IMR-90 (cell line): ENCODE results near the gene AMOTL1. TPM values are rescaled to one million over a fixed set of nuclear protein-coding genes. Genes with fewer than 3 reads are reported as not detected.
A peak's percentile ranks its signal among the peaks of the same experiment; 100 is the strongest.

Experiments used
- ATAC-seq: fragments of 200-7000 bp; cut with Tn5 transposase; 2 replicates; pipeline ENCODE4 v1.9.1; 2020; ENCODE audit warnings: low read depth, mild to moderate bottlenecking, moderate library complexity
- BruUV-seq: library from RNA; stranded (reverse); fragments of 400-500 nt; replicated peaks from 2 replicates; lab custom pipeline; 2021; lab: Mats Ljungman, UMichigan
- CTCF ChIA-PET: fragments of 300-600 bp; formaldehyde crosslinking; extraction: SDS; loops from one replicate; lab custom pipeline; 2021; ENCODE audit warnings: antibody characterized with exemption; lab: Yijun Ruan, JAX
- POLR2A ChIA-PET: fragments of 300-600 bp; sonication (Branson Sonifier 250); formaldehyde crosslinking; loops from one replicate; lab custom pipeline; 2022; ENCODE audit warnings: antibody characterized with exemption; ENCODE audit not compliant: unreplicated experiment; lab: Charles Lee
- DNase-seq: peaks from one replicate; pipeline ENCODE4 v3.0.0; 2013
- H2AFZ ChIP-seq: replicated peaks from 2 replicates; pipeline ENCODE3; 2013; ENCODE audit warnings: low read length, mild to moderate bottlenecking; ENCODE audit not compliant: poor library complexity
- H2AK5ac ChIP-seq: 2 replicates; pipeline ENCODE4 v1.6.1; 2013; ENCODE audit warnings: low read depth, low read length, inconsistent platforms
- H2AK9ac ChIP-seq: replicated peaks from 2 replicates; pipeline ENCODE3; 2013; ENCODE audit warnings: mild to moderate bottlenecking, low read depth, low read length, moderate library complexity; ENCODE audit not compliant: poor library complexity
- H2BK120ac ChIP-seq: 2 replicates; pipeline ENCODE4 v1.6.1; 2013; ENCODE audit warnings: low read depth, low read length, inconsistent platforms
- H2BK15ac ChIP-seq: 3 replicates; pipeline ENCODE4 v1.6.1; 2013; ENCODE audit warnings: low read depth, low read length, inconsistent platforms
- H2BK20ac ChIP-seq: 2 replicates; pipeline ENCODE4 v1.6.1; 2013; ENCODE audit warnings: low read depth, mild to moderate bottlenecking, inconsistent platforms, low read length, moderate library complexity
- H2BK5ac ChIP-seq: 2 replicates; pipeline ENCODE4 v1.6.1; 2013; ENCODE audit warnings: mild to moderate bottlenecking, low read depth, low read length, inconsistent platforms; ENCODE audit not compliant: poor library complexity, severe bottlenecking
- H3K14ac ChIP-seq: replicated peaks from 2 replicates; pipeline ENCODE4 v1.6.1; 2013; ENCODE audit warnings: low read depth, low read length, inconsistent platforms
- H3K18ac ChIP-seq: 2 replicates; pipeline ENCODE4 v1.6.1; 2013; ENCODE audit warnings: low read depth, low read length, control low read depth
- H3K23ac ChIP-seq: 2 replicates; pipeline ENCODE4 v1.6.1; 2013; ENCODE audit warnings: low read depth, low read length, inconsistent platforms
- H3K27ac ChIP-seq: 2 replicates; pipeline ENCODE4 v1.5.1; 2013; ENCODE audit warnings: mild to moderate bottlenecking, control low read depth, low read length; ENCODE audit not compliant: insufficient read depth
- H3K27me3 ChIP-seq: 2 replicates; pipeline ENCODE4 v1.6.1; 2013; ENCODE audit warnings: low read length; ENCODE audit not compliant: control insufficient read depth, insufficient read depth
- H3K36me3 ChIP-seq: 2 replicates; pipeline ENCODE4 v1.6.1; 2013; ENCODE audit warnings: low read length, mixed read lengths; ENCODE audit not compliant: control insufficient read depth, insufficient read depth
- H3K4ac ChIP-seq: 2 replicates; pipeline ENCODE4 v1.6.1; 2013; ENCODE audit warnings: low read depth, low read length, inconsistent platforms
- H3K4me1 ChIP-seq: 2 replicates; pipeline ENCODE4 v1.6.1; 2013; ENCODE audit warnings: low read length, mixed read lengths; ENCODE audit not compliant: control insufficient read depth, insufficient read depth
- H3K4me2 ChIP-seq: 2 replicates; pipeline ENCODE4 v1.6.1; 2013; ENCODE audit warnings: low read depth, mild to moderate bottlenecking, control low read depth, low read length, moderate library complexity
- H3K4me3 ChIP-seq: 2 replicates; pipeline ENCODE4 v1.5.1; 2013; ENCODE audit warnings: low read depth, mild to moderate bottlenecking, control low read depth, low read length, moderate library complexity; ENCODE audit not compliant: insufficient read depth
- H3K56ac ChIP-seq: 2 replicates; pipeline ENCODE4 v1.6.1; 2013; ENCODE audit warnings: low read length, inconsistent platforms; ENCODE audit not compliant: insufficient read depth; ENCODE audit errors: extremely low read depth
- H3K79me1 ChIP-seq, 2 experiments: 2 replicates each; pipeline ENCODE4 v1.6.1; 2013; ENCODE audit warnings: low read length in 2 of 2, inconsistent platforms in 1 of 2, low read depth in 1 of 2
- H3K9ac ChIP-seq: 2 replicates; pipeline ENCODE4 v1.6.1; 2013; ENCODE audit warnings: low read depth, low read length, control low read depth
- H3K9me1 ChIP-seq: 2 replicates; pipeline ENCODE4 v1.6.1; 2013; ENCODE audit warnings: low read length, inconsistent platforms; ENCODE audit not compliant: insufficient read depth
- H3K9me3 ChIP-seq: 2 replicates; pipeline ENCODE4 v1.6.1; 2013; ENCODE audit warnings: low read length; ENCODE audit not compliant: control insufficient read depth, insufficient read depth
- H4K20me1 ChIP-seq: 2 replicates; pipeline ENCODE4 v1.6.1; 2013; ENCODE audit warnings: low read length, inconsistent platforms; ENCODE audit not compliant: insufficient read depth
- H4K5ac ChIP-seq: 2 replicates; pipeline ENCODE4 v1.6.1; 2013; ENCODE audit warnings: mild to moderate bottlenecking, low read depth, low read length, control low read depth
- H4K8ac ChIP-seq, 2 experiments: 2 replicates each; pipeline ENCODE4 v1.6.1; 2013; ENCODE audit warnings: low read depth in 2 of 2, low read length in 2 of 2, control low read depth in 1 of 2, inconsistent platforms in 1 of 2
- H4K91ac ChIP-seq: 2 replicates; pipeline ENCODE4 v1.6.1; 2013; ENCODE audit warnings: low read depth, low read length, inconsistent platforms; ENCODE audit not compliant: insufficient read depth
- BHLHE40 ChIP-seq: fragments of 150-350 bp; IDR thresholded peaks from 2 replicates; pipeline ENCODE4 v1.6.1; 2016; ENCODE audit warnings: mild to moderate bottlenecking, low read depth, low read length
- CEBPB ChIP-seq: IDR thresholded peaks from 2 replicates; pipeline ENCODE4 v1.6.1; 2012; ENCODE audit warnings: low read depth, low read length, improper control_type of control experiment
- CHD1 ChIP-seq: IDR thresholded peaks from 2 replicates; pipeline ENCODE4 v1.6.1; 2012; ENCODE audit warnings: low read depth, low read length, improper control_type of control experiment
- MAFK ChIP-seq: IDR thresholded peaks from 2 replicates; pipeline ENCODE4 v1.6.1; 2012; ENCODE audit warnings: low read depth, low read length, improper control_type of control experiment
- MAZ ChIP-seq: IDR thresholded peaks from 2 replicates; pipeline ENCODE4 v1.6.1; 2012; ENCODE audit warnings: low read depth, mild to moderate bottlenecking, low read length, improper control_type of control experiment, moderate library complexity, borderline replicate concordance
- NFE2L2 ChIP-seq: fragments of 150-350 bp; IDR thresholded peaks from 2 replicates; pipeline ENCODE4 v1.6.1; 2016; ENCODE audit warnings: low read depth, mild to moderate bottlenecking, low read length
- RAD21 ChIP-seq: IDR thresholded peaks from 2 replicates; pipeline ENCODE4 v1.6.1; 2012; ENCODE audit warnings: low read length, improper control_type of control experiment
- SMC3 ChIP-seq: fragments of 150-350 bp; IDR thresholded peaks from 2 replicates; pipeline ENCODE4 v1.6.1; 2016; ENCODE audit warnings: low read depth, mild to moderate bottlenecking, antibody characterized with exemption, low read length, moderate library complexity
- WGBS, 2 experiments: methylation state at CpG; one replicate each; pipeline versions ENCODE4 v1.1.5 to v1.1.7; 2013; ENCODE audit warnings: missing lambda C conversion rate in 2 of 2; ENCODE audit not compliant: insufficient read length in 1 of 2; ENCODE audit errors: extremely low coverage in 2 of 2; 5-methylcytosine and 5-hydroxymethylcytosine counted together
- dilution Hi-C: fragments of 300-500 bp; cut with HindIII; formaldehyde crosslinking; loops from one replicate; pipeline ENCODE4 v1.14.3; 2018; ENCODE audit warnings: low sequenced_read_pairs; ENCODE audit not compliant: unreplicated experiment
- in situ Hi-C: fragments of 300-500 bp; cut with MboI; formaldehyde crosslinking; loops from 3 replicates; pipeline ENCODE4 v1.14.3; 2019; ENCODE audit warnings: low sequenced_read_pairs, inconsistent platforms, mixed read lengths
- intact Hi-C: fragments of 100-400 bp; cut with micrococcal nuclease; formaldehyde crosslinking; loops from 2 replicates; pipeline ENCODE4 v1.10.0; 2022
- polyA plus RNA-seq, 3 experiments: library from polyadenylated mRNA; depleted of rRNA; stranded (reverse); fragments of >200 nt; gene quantifications; 2 replicates each; pipeline ENCODE4 v1.2.3, GENCODE V29; 2012; ENCODE audit warnings: low replicate concordance in 1 of 3
- total RNA-seq: library from RNA; depleted of rRNA; stranded (reverse); fragments of >200 nt; gene quantifications from 2 replicates; pipeline ENCODE4 v1.2.3, GENCODE V29; 2012
- TF ChIP-seq, protein P1 (sequence below): fragments of 150-350 bp; IDR thresholded peaks from 2 replicates; pipeline ENCODE4 v1.6.1; 2017; ENCODE audit warnings: mild to moderate bottlenecking, antibody characterized with exemption, low read length, low read depth
- TF ChIP-seq, protein P2 (sequence below): conservative IDR thresholded peaks from 2 replicates; pipeline ENCODE4 v1.5.1; 2012; ENCODE audit warnings: mild to moderate bottlenecking, low read depth, low read length, improper control_type of control experiment

The AMOTL1 gene
- total and polyA plus RNA-seq, 2 of the 4 experiments (the other 2 are of a cell fraction), result 18.6 to 49.5 TPM

GRCh38 chr11:94775567-94776327 lies 7.6 kb downstream of the AMOTL1 start (continued):
- no peak for TF ChIP-seq CHD1

DNA sequence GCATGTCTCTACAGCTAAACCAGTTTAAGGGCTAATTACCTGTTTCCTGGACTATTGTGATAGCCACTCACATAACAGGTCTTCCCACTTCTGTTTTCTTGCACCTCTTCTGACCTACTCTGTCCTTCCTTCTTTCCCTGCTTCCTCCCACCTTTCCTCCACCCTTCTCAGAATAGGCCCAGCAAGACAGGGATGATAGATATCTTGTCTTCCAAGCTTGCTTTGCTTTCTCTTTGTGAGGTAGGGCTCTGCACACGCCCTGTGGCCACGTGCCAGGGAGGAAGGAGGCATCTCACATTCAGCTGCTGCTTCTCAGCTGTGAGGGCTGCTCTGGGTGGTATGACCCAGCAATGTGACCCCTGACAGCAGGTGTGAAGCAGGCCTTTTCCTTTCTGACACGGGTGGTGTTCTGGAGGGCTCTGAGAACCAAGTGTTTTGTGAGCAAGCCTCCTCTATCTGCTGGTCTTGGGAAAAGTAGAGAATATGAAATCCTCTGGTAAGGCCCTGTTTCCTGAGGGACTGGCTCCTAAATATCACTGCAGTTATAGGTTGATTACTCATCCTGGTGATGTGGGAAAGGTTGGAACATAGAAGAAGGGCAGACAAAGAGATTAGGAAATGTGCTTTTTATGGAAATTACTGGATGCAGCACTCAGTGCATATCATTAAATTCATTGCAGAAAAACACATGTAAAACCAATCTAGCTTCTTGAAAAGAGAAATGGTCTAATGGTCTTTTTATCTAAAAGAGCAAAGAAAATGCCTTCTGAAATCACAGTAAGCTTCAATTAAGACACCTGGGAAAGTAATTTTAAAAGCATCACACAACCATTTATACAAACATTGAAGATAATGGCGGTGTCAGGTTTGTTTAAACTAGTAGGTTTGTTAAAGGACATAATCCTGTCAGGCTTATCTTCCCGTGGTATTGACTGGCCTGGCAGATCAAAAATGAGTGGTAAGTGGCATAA lies 8.5 kb downstream of the AMOTL1 start:
- peak overlapping the region; percentile 16; the same call in 1 of the 3 replicates for H2BK15ac ChIP-seq
- peak; percentile 74 for DNase-seq
- ChIA-PET POLR2A (no interaction called here), CTCF (interaction anchor here (1.4 kb wide), 1 partner anchor 18 kb away, joined by 3 read pairs; no protein-coding TSS in a partner anchor)
- H3K79me1 ChIP-seq, result peaks cover 30 to 73% of the 10 kb centered on the region in 2 experiments
- peak; percentile 31 for ATAC-seq
- H4K8ac ChIP-seq, result peak overlapping the region; percentile 29; a peak in 1 of 4 replicates
- H3K27ac ChIP-seq, result peak overlapping the region; percentile 50
- H3K9me1 ChIP-seq, result peaks cover 28% of the 10 kb centered on the region
- peak overlapping the region; percentile 34 for H3K14ac ChIP-seq
- H2BK120ac ChIP-seq, result peak overlapping the region; percentile 38; the same call in 1 of the 2 replicates
- no TSS peak for BruUV-seq
- intact Hi-C loops, result no loop called here
- H3K9me3 ChIP-seq, result no peaks in the 10 kb centered on the region
- H3K4me3 ChIP-seq, result no peak overlapping the region
- peak overlapping the region; percentile 67 for H3K4ac ChIP-seq
- H2AK9ac ChIP-seq, result peak overlapping the region; percentile 33
- H3K27me3 ChIP-seq, result no peaks in the 10 kb centered on the region
- no peak for TF ChIP-seq CHD1
- no peak for TF ChIP-seq MAZ
- no peak for TF ChIP-seq NFE2L2
- peak; percentile 27; the same call in 1 of the 2 replicates for TF ChIP-seq CEBPB
- TF ChIP-seq SMC3, result no peak
- TF ChIP-seq, protein P1, sequence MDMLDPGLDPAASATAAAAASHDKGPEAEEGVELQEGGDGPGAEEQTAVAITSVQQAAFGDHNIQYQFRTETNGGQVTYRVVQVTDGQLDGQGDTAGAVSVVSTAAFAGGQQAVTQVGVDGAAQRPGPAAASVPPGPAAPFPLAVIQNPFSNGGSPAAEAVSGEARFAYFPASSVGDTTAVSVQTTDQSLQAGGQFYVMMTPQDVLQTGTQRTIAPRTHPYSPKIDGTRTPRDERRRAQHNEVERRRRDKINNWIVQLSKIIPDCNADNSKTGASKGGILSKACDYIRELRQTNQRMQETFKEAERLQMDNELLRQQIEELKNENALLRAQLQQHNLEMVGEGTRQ, result peak; percentile 43; the same call in 1 of the 2 replicates
- TF ChIP-seq RAD21, result no peak
- TF ChIP-seq MAFK, result no peak
- TF ChIP-seq, protein P2, sequence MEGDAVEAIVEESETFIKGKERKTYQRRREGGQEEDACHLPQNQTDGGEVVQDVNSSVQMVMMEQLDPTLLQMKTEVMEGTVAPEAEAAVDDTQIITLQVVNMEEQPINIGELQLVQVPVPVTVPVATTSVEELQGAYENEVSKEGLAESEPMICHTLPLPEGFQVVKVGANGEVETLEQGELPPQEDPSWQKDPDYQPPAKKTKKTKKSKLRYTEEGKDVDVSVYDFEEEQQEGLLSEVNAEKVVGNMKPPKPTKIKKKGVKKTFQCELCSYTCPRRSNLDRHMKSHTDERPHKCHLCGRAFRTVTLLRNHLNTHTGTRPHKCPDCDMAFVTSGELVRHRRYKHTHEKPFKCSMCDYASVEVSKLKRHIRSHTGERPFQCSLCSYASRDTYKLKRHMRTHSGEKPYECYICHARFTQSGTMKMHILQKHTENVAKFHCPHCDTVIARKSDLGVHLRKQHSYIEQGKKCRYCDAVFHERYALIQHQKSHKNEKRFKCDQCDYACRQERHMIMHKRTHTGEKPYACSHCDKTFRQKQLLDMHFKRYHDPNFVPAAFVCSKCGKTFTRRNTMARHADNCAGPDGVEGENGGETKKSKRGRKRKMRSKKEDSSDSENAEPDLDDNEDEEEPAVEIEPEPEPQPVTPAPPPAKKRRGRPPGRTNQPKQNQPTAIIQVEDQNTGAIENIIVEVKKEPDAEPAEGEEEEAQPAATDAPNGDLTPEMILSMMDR, result no peak
- TF ChIP-seq BHLHE40, result no peak
- peaks cover 58% of the 10 kb centered on the region for H4K20me1 ChIP-seq
- H2AK5ac ChIP-seq, result peak overlapping the region; percentile 57
- peak overlapping the region; percentile 72 for H2AFZ ChIP-seq
- dilution Hi-C loops, result no loop called here
- H2BK20ac ChIP-seq, result peak overlapping the region; percentile 37; the same call in 1 of the 2 replicates
- in situ Hi-C loops, result no loop called here
- H3K23ac ChIP-seq, result peak overlapping the region; percentile 62
- peak overlapping the region; percentile 30 for H4K91ac ChIP-seq
- peak overlapping the region; percentile 54 for H3K4me2 ChIP-seq
- H3K18ac ChIP-seq, result no peak overlapping the region; the same call in 1 of the 2 replicates
- H3K9ac ChIP-seq, result peak overlapping the region; percentile 12; the same call in 1 of the 2 replicates
- no CpG with 5 or more reads among the region's 5 CpGs for WGBS, 2 experiments
- 0 out of 2 replicates have a peak overlapping the region, but pooled peaks have one; percentile 2 for H3K56ac ChIP-seq
- H2BK5ac ChIP-seq, result peak overlapping the region; percentile 57
- no peak overlapping the region for H4K5ac ChIP-seq
- H3K4me1 ChIP-seq, result peaks cover 19% of the 10 kb centered on the region
- no peaks in the 10 kb centered on the region for H3K36me3 ChIP-seq
